ENCODE results near the gene DNAJB2. TPM values are rescaled to one million over a fixed set of nuclear protein-coding genes. Genes with fewer than 3 reads are reported as not detected.

The DNAJB2 gene
- polyA plus RNA-seq, 3 donors: 1.7 to 55.4 (median 1.9) TPM

DNA sequence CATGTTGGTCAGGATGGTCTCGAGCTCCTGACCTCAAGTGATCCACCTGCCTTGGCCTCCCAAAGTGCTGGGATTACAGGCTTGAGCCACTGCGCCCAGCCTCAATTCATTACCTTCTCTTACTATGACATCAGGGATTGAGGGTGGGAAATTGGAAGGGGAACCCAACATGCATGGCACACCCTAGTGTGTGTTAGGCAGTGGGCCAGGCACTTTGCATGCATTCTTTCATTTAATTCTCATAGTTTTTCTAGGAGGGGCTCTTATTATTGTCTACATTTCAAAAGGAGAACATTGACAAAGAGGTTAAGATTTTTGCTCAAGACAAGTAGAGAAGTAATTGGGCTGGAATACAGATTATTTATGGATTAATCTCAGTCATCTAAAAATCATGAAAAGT lies 10.9 kb upstream of the DNAJB2 start:
- no peaks in the 10 kb centered on the region for H3K9me3 ChIP-seq (replicated peaks in 1 of 2; ENCODE audit: control insufficient read depth in 1 of 2, insufficient read depth in 1 of 2, low read length in 2 of 2)
- no peak overlapping the region for H3K4me2 ChIP-seq (replicated peaks; ENCODE audit: extremely low read depth, low read length, poor library complexity, severe bottlenecking)
- intact Hi-C loops (cut with micrococcal nuclease): no loop called here
- no peak overlapping the region for H2AFZ ChIP-seq (ENCODE audit: insufficient read depth, low read depth, low read length, poor library complexity, severe bottlenecking)
- H3K27me3 ChIP-seq (ENCODE audit: control insufficient read depth in 2 of 2, insufficient read depth in 2 of 2, low read length in 2 of 2): no peaks in the 10 kb centered on the region
- WGBS (ENCODE audit: insufficient coverage): no CpG with 5 or more reads among the region's 2 CpGs
- Mint-ChIP-seq H3K27ac (no peak overlapping the region), H3K4me3 (no peak overlapping the region), H3K4me1 (no peaks in the 10 kb centered on the region), H3K36me3 (no peaks in the 10 kb centered on the region), H3K27me3 (ENCODE audit: low read depth in 3 of 3) (peaks cover 6 to 21% (median 19%) of the 10 kb centered on the region in 3 donors), H3K9me3 (no peaks in the 10 kb centered on the region)
- H4K20me1 ChIP-seq (ENCODE audit: insufficient read depth, low read length): no peaks in the 10 kb centered on the region
- no peaks in the 10 kb centered on the region for H3K79me2 ChIP-seq (ENCODE audit: insufficient read depth, low read length)
- H3K36me3 ChIP-seq (replicated peaks in 1 of 2; ENCODE audit: control insufficient read depth in 1 of 2, insufficient read depth in 2 of 2, low read length in 2 of 2): no peaks in the 10 kb centered on the region
- TF ChIP-seq, protein P1, sequence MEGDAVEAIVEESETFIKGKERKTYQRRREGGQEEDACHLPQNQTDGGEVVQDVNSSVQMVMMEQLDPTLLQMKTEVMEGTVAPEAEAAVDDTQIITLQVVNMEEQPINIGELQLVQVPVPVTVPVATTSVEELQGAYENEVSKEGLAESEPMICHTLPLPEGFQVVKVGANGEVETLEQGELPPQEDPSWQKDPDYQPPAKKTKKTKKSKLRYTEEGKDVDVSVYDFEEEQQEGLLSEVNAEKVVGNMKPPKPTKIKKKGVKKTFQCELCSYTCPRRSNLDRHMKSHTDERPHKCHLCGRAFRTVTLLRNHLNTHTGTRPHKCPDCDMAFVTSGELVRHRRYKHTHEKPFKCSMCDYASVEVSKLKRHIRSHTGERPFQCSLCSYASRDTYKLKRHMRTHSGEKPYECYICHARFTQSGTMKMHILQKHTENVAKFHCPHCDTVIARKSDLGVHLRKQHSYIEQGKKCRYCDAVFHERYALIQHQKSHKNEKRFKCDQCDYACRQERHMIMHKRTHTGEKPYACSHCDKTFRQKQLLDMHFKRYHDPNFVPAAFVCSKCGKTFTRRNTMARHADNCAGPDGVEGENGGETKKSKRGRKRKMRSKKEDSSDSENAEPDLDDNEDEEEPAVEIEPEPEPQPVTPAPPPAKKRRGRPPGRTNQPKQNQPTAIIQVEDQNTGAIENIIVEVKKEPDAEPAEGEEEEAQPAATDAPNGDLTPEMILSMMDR (IDR thresholded peaks at IDR 0.05): no peak
- H3K27ac ChIP-seq (ENCODE audit: low read depth in 1 of 2, low read length in 2 of 2): no peak overlapping the region
- no peak overlapping the region for H3K4me3 ChIP-seq (replicated peaks in 1 of 3; ENCODE audit: low read depth in 2 of 3, low read length in 3 of 3)
- no peaks in the 10 kb centered on the region for H3K4me1 ChIP-seq (ENCODE audit: control insufficient read depth in 1 of 2, insufficient read depth in 2 of 2, low read length in 2 of 2)
- DNase-seq: no peak
- no peak overlapping the region for H3K9ac ChIP-seq (ENCODE audit: insufficient read depth, low read length, poor library complexity, severe bottlenecking)

GRCh38 chr2:219269362-219270054 lies 9.7 kb upstream of the DNAJB2 start:
- H3K4me1 ChIP-seq (ENCODE audit: control insufficient read depth in 1 of 2, insufficient read depth in 2 of 2, low read length in 2 of 2): no peaks in the 10 kb centered on the region
- 83% methylated on average over 8 of the region's 8 CpGs for WGBS (ENCODE audit: insufficient coverage)
- no peaks in the 10 kb centered on the region for H3K79me2 ChIP-seq (ENCODE audit: insufficient read depth, low read length)
- DNase-seq: no peak
- no peak overlapping the region for H2AFZ ChIP-seq (ENCODE audit: insufficient read depth, low read depth, low read length, poor library complexity, severe bottlenecking)
- no peak overlapping the region for H3K27ac ChIP-seq (ENCODE audit: low read depth in 1 of 2, low read length in 2 of 2)
- Mint-ChIP-seq H3K36me3 (no peaks in the 10 kb centered on the region), H3K9me3 (no peaks in the 10 kb centered on the region), H3K4me1 (no peaks in the 10 kb centered on the region), H3K4me3 (no peak overlapping the region), H3K27me3 (ENCODE audit: low read depth in 3 of 3) (peaks cover 8 to 23% (median 19%) of the 10 kb centered on the region in 3 donors), H3K27ac (peak overlapping the region in 1 of 7 donors; percentile 43)
- H3K36me3 ChIP-seq (replicated peaks in 1 of 2; ENCODE audit: control insufficient read depth in 1 of 2, insufficient read depth in 2 of 2, low read length in 2 of 2): no peaks in the 10 kb centered on the region
- no peak overlapping the region for H3K9ac ChIP-seq (ENCODE audit: insufficient read depth, low read length, poor library complexity, severe bottlenecking)
- TF ChIP-seq, protein P1 (IDR thresholded peaks at IDR 0.05): no peak
- no peak overlapping the region for H3K4me2 ChIP-seq (replicated peaks; ENCODE audit: extremely low read depth, low read length, poor library complexity, severe bottlenecking)
- H3K9me3 ChIP-seq (replicated peaks in 1 of 2; ENCODE audit: control insufficient read depth in 1 of 2, insufficient read depth in 1 of 2, low read length in 2 of 2): no peaks in the 10 kb centered on the region
- H4K20me1 ChIP-seq (ENCODE audit: insufficient read depth, low read length): no peaks in the 10 kb centered on the region
- H3K4me3 ChIP-seq (replicated peaks in 1 of 3; ENCODE audit: low read depth in 2 of 3, low read length in 3 of 3): no peak overlapping the region
- H3K27me3 ChIP-seq (ENCODE audit: control insufficient read depth in 2 of 2, insufficient read depth in 2 of 2, low read length in 2 of 2): no peaks in the 10 kb centered on the region
- intact Hi-C loops (cut with micrococcal nuclease): no loop called here

Measured in CD14-positive monocyte (primary cell).